Right atrium auricular region (tissue), 2 donors: ENCODE data around the gene CELSR3. TPM values are rescaled to one million over a fixed set of nuclear protein-coding genes. Genes with fewer than 3 reads are reported as not detected.

Source experiments
- DNase-seq: peaks from one replicate; pipeline ENCODE4 v3.0.0-alpha.2; 2019; ENCODE audit warnings: low spot score
- H3K27ac ChIP-seq, 2 donors: fragments of 200-600 bp; sonication (generic); 1 replicate in 1 of 2; 2 replicates in 1 of 2; pipeline ENCODE4 v1.5.1; 2016 to 2019
- H3K27me3 ChIP-seq, 2 donors: fragments of 200-600 bp; sonication (generic); one replicate each; pipeline versions ENCODE4 v1.5.1 to v1.6.0; 2017 to 2019
- H3K36me3 ChIP-seq: fragments of 200-600 bp; sonication (generic); one replicate; pipeline ENCODE4 v1.5.1; 2016
- H3K4me1 ChIP-seq, 2 donors: fragments of 200-600 bp; sonication (generic); one replicate each; pipeline versions ENCODE4 v1.5.1 to v1.6.0; 2017 to 2019
- H3K4me3 ChIP-seq, 2 donors: fragments of 200-600 bp; sonication (generic); 1 replicate in 1 of 2; 2 replicates in 1 of 2; pipeline ENCODE4 v1.5.1; 2017 to 2019; ENCODE audit warnings: mild to moderate bottlenecking in 1 of 2, moderate library complexity in 1 of 2
- H3K9me3 ChIP-seq, 2 donors: fragments of 200-600 bp; sonication (generic); one replicate each; pipeline ENCODE4 v1.5.1; 2019
- CTCF ChIP-seq, 2 donors: fragments of 200-600 bp; sonication (generic); IDR thresholded peaks; one replicate each; pipeline ENCODE4 v1.5.1; 2019; ENCODE audit warnings: antibody characterized with exemption in 2 of 2
- total RNA-seq, 2 donors: library from RNA; depleted of rRNA; stranded (reverse); fragments of >200 nt; gene quantifications; one replicate each; pipeline ENCODE4 v1.1.0, GENCODE V29; 2016

Gene CELSR3
- total RNA-seq, 2 donors from 2014 or later, result 0.11 to 0.59 TPM

- Histone ChIP-seq H3K4me3 (no peak overlapping the region), H3K9me3 (no peaks in the 10 kb centered on the region), H3K36me3 (peaks cover 13% of the 10 kb centered on the region), H3K27ac (no peak overlapping the region), H3K4me1 (peaks cover 0 to 15% of the 10 kb centered on the region in 2 donors), H3K27me3 (no peaks in the 10 kb centered on the region)
- no peak for DNase-seq
- TF ChIP-seq CTCF (IDR thresholded peaks at IDR 0.05), result no peak
Measured at GRCh38 chr3:48630407-48630806, 32.3 kb downstream of the CELSR3 start.

GRCh38 chr3:48629894-48630293 is 32.8 kb downstream of the CELSR3 start:
- Histone ChIP-seq H3K27ac (no peak overlapping the region), H3K36me3 (peaks cover 13% of the 10 kb centered on the region), H3K27me3 (no peaks in the 10 kb centered on the region), H3K4me3 (no peak overlapping the region), H3K4me1 (peaks cover 0 to 14% of the 10 kb centered on the region in 2 donors), H3K9me3 (no peaks in the 10 kb centered on the region)
- no peak for DNase-seq
- no peak for TF ChIP-seq CTCF (IDR thresholded peaks at IDR 0.05)

GRCh38 chr3:48628277-48629017 is 34.2 kb downstream of the CELSR3 start:
- H3K27me3 ChIP-seq, result no peaks in the 10 kb centered on the region
- no peaks in the 10 kb centered on the region for H3K4me1 ChIP-seq
- DNase-seq, result no peak
- H3K36me3 ChIP-seq, result peaks cover 13% of the 10 kb centered on the region
- H3K4me3 ChIP-seq, result no peak overlapping the region
- no peaks in the 10 kb centered on the region for H3K9me3 ChIP-seq
- no peak overlapping the region for H3K27ac ChIP-seq
- no peak for TF ChIP-seq CTCF (IDR thresholded peaks at IDR 0.05)

GRCh38 chr3:48625600-48625999 is 37.1 kb downstream of the CELSR3 start:
- Histone ChIP-seq H3K9me3 (no peaks in the 10 kb centered on the region), H3K4me1 (no peaks in the 10 kb centered on the region), H3K36me3 (peaks cover 13% of the 10 kb centered on the region), H3K27ac (no peak overlapping the region), H3K4me3 (no peak overlapping the region), H3K27me3 (no peaks in the 10 kb centered on the region)
- DNase-seq, result no peak
- TF ChIP-seq CTCF (IDR thresholded peaks at IDR 0.05), result no peak

- no peak for DNase-seq
- Histone ChIP-seq H3K27ac (no peak overlapping the region), H3K4me3 (no peak overlapping the region), H3K36me3 (peaks cover 13% of the 10 kb centered on the region), H3K27me3 (no peaks in the 10 kb centered on the region), H3K4me1 (no peaks in the 10 kb centered on the region), H3K9me3 (no peaks in the 10 kb centered on the region)
- TF ChIP-seq CTCF (IDR thresholded peaks at IDR 0.05), result no peak
Measured at GRCh38 chr3:48624767-48625166, 37.9 kb downstream of the CELSR3 start.
